NCI-H1092 (cell line): ENCODE measurements around the gene UBE2E3.
"Not testable (repeated sequence)": the region's sequence is repeated elsewhere in the genome, so short reads cannot be mapped to it uniquely, and the experiment has no call there.

Experiments
- DNase-seq: peaks from one replicate; lab custom pipeline; 2025; lab: John Stamatoyannopoulos, UW

The UBE2E3 gene

DNA sequence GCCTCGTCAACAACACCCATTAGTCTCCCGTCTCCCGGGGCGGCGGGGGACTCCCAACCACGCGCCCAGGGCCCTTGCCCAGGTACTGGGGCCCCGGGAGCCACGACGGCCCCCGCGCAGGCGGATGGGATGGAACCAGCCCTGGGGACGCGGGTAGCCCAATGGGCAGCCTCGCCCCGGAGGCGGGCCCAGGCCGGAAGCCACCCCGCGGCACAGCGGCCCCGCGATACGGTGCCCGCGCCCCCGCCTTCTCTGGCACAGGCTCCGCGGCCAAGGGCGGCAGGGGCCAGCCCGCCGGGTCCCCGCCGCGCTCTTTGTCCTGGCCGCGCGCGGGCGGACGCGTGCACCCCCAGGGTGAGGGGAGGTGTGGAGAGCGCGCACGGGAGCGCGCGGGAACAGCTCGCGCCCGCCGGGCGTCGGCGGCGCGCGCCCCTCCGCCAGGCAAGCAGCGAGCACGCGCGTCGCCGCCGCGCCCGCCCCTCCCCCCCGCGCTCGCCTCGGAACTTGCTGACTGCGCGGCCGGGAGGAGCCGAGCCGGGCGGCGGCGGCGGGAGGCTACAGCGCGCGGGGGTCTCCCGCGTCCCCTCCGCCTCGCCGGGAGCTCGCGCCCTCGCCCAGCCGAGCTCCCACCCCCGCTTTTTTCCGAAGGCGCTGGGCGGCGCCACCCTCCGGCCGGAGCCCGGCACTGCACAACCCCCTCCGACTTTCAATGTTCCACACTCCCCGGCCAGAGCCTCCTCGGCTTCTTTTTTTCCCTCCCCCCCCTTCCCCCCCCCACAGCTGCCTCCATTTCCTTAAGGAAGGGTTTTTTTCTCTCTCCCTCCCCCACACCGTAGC, at the start of gene UBE2E3:
Gene UBE2E3, plus strand, starts transcription at position 500 of the 837 bp plus-strand sequence. CDS start 1,438 bp downstream, outside the sequence.
- peak; percentile 68 for DNase-seq

DNA sequence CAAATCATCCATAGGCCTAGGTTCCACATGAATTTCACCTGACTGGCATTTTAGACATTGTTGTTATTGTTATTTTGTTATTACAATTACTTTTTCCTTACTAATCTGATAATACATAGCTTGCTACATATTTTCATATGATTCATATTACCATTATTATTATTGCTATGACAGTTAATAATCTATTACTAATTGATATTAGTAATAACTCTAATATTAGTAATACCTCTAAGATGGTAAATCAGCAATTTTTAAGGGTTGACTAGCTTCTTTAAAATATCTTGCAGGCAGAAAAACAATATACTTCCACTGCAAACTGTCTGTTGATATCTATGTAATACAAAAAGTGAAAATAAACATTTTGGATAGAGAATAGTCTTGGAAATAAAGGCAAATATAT, 48.6 kb upstream of the UBE2E3 start:
- no peak for DNase-seq

DNA sequence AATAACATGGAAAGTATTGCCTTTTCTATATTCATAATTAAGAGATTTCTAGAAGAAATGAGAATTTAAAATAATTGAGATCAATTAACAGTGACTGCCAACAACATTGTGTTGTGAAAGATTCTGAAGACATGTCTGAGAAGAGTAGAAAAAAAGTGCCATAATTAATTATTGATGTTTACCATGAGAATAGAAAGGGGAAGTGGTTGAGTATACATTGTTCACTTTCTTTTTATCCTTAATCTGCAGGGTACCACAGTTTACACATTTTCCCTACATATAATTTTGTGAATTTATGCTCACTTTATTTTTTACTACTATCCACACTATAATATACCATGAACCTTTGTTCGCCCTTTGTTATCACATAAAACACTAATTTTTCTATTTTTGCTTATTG, 47.1 kb upstream of the UBE2E3 start:
- no peak for DNase-seq

DNA sequence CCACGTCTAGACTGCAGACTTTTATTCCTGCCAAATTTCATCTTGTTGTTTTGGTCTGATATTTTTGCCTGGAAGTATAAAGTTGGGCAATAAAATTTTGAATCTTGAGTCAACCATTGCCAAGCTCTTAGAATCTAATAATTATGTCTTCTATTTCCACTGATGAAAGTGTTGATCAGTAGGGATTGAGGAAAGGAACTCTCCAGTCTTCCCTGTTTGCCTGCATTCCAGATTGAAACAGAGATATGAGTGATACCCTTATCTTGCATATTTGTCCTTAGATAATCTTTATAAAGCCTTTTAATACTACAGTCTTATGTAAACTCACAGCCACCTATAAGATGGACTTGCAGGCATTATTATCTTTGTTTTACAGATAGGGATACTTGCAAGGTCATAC, 45.5 kb upstream of the UBE2E3 start:
- DNase-seq, result no peak

DNA sequence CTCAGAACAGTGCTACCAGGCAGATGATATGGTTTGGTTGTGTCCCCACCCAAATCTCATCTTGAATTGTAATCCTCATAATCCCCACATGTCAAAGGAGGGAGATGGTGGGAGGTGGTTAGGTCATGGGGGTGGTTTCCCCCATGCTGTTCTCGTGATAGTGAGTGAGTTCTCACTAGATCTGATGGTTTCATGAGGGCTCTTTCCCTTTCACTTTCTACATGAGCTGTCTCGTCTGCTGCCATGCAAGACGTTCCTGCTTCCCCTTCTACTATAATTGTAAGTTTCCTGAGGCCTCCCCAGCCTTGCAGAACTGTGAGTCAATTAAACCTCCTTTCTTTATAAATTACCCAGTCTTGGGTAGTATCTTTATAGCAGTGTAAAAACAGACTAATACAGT, 42.9 kb upstream of the UBE2E3 start:
- not testable (repeated sequence) for DNase-seq

DNA sequence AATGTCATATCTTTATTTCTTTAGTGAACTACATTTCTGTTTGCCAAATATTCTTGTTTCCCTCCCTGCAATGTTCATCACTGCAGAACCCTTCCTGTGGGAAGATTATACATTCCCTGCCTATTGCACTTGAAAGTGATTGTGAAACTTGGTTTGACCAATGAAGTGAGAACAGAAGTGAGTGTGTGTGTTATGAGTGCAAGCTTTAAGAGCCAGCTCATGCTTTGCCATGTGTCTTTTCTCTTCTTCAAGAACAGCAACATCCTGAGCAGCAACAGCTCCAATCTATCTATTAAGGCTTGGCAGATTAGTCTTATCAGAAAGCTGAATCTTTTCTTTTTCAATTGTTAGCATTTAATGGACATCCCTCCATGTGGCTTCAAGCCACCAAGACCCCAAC, 42.0 kb upstream of the UBE2E3 start:
- DNase-seq, result no peak

DNA sequence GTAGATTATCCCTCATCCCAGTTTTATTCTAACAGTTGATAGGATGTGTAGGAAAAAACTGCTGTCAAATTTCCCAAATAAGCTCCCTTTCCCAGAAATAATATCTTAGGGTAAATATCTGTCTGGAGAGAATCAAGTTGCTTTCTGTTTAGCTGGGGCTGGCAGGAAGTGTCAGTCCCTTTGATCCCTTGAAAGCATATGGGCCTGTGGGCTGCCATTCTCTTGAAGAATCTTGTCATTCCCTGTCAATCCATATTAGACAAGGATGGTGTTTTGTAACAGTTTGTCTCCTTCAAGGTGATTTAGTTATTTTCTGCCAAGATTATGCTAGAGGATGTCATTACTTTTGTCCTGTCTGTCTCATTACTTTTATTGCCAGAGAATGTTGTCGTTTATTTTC, 37.1 kb upstream of the UBE2E3 start:
- DNase-seq, result no peak

DNA sequence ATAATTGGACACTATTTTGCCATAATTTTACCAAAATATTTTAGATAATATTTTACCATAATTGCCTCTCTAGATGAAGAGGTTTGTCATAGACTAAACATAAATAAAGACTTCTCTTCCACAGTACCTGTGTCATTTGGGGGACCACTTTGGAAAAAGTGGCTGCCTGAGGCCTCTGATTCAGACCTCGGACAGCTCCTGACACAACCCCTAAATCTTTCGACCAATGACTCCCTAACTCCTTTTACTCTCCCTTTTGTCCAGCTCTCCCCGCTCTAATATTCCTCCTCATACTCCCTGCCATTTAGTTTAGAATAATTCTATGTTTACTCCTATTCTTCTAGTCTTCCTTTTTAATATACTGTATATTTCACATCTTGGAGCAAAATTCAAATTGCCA, 36.0 kb upstream of the UBE2E3 start:
- no peak for DNase-seq

DNA sequence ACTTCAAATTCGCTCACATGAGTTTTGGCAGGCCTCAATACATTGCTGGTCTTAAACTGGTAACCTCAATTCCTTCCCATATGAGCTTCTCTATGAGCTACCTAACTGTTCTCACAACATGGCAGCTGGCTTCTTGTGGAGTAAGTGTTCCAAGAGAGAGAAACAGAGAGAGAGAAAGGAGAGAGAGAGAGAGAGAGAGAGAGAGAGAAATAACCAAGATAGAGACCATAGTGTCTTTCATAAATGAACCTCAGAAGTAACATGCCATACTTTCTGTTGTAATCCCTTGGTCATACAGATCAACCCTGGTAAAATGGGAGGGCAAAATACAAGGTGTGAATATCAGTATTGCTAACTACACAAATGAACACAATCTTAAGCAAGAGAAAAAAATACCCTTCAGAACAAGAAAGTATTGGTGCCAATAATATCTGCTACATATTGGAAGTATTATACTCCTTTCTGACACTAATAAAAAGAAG, 33.2 kb upstream of the UBE2E3 start:
- no peak for DNase-seq

DNA sequence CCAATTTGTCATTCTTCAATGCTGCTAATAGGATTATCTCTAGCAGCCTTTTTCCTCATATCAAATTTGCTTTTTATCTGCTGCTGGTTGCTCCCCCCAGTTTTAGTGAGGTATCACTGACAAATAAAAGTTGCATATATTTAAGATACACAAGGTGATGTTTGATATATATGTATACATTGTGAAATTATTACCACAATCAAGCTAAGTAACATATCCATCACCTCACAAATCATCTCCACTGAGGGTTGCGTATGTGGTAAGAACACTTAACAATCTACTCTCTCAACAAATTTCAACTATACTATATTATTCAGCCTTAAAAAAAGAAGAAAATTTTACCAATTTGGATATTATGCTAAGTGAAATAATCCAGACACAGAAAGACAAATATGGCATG, 30.5 kb upstream of the UBE2E3 start:
- no peak for DNase-seq

DNA sequence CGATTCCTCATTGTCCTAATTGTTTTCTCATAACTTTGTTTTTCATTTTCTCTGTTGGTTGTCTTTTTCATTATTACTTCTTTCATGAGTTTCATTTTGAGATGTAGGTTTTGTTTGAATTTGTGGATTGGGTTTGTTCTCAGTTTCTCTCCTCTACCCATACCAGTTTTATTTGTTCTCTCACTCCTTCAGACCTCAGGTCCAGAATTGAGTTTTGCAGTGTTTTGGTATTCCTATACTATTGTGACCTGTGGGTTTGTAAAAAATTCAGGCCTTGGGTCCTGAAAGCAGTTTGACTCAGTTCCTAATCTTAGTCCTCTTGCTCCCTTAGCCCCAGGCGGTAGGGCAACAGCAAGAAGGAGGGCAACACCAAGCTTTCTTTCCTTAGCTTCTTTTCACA, 28.3 kb upstream of the UBE2E3 start:
- no peak for DNase-seq

DNA sequence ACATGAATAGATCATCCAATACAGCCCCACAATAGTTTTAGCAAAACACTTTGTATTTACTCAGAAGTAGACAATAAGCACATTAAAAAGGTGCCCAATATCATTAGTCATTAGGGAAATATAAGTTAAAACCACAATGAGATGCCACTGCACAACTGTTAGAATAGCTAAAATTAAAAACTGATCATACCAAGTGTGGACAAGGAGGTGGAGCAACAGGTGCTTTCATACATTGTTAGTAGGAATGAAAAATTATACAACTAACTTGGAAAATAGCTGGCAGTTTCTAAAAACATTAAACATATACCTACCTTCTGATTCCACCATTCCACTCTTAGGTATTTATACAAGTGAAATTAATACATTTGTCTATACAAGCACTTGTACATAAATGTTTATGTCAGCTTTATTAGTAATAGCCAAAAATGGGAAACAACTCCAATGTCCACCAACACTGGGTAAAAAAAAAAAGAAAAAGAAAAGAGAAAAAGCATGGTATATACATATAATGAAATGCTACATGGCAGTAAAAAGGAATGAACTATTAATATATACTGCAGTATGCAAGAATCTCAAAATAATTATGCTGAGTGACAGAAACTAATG, 27.6 kb upstream of the UBE2E3 start:
- DNase-seq, result no peak

DNA sequence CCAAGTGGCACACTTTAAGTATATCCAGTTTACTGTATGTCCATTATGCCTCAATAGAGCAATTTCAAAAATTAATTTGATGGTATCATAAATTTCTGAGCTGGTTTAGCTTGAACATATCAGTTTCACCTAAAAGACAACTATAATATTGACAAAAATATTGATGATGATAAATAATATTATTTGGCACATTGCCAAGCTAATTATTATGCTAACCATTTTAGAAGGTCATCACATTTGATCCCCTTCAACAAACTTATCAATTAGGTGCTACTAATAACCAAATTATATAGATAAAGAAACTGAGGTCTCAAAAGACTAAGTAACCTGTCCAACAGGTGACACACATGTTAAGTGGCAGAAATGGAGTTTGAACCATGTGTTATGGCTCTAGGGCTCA, 26.9 kb upstream of the UBE2E3 start:
- no peak for DNase-seq

DNA sequence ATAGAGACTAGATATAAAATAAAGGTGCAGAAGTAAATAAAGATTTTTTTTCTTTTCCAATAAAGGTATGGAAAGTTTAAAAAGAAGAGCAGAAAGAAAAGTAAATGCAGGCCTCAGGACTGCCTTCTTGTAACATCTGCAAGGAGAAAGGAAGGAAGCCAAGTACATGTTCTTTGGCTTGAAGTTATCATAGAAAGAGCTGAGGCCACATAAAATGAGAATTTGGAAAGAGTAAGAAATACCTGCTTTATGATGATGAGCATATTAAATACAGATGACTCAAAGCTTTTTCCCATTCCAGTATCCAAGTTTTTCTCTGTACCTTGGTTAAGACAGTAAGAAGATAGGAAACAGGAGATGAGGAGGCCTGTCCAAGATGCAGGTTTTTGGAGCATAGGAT, 25.3 kb upstream of the UBE2E3 start:
- DNase-seq, result no peak

DNA sequence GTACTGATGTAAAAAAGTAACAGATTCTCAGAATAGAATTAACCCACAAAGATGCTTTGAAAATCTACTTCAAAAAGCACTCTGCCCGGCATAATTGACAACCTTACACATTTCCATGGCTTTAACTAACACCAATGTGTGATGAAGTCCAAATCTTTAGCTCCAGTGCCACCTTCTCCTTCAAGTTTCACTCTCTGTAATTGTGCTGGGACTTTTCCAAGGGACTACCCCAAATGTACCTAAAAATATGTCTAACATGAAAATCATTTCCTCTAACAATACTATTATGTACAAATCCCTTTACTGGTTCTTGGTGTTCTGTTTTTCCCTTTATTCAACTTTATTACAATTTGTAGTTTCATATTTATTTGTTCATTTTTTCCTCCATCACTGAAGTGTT, 20.6 kb upstream of the UBE2E3 start:
- DNase-seq, result no peak

DNA sequence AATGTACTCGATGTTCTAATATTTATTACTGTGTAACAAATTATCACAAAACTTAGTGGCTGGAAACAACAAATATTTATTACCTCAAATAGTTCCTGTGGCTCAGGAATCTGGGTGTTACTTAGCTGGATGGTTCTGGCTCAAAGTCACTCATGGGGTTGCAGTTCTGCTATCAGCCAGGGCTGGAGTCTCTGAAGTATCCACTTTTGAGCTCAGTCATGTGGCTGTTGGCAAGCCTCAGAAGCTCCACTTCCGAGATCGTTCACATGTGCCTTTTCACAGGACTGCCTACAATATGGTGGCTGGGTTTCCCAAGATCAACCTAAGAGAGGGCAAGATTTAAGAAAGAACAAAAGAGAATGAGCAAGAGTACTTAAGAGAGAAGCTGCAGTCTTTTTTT, 19.4 kb upstream of the UBE2E3 start:
- DNase-seq, result no peak

DNA sequence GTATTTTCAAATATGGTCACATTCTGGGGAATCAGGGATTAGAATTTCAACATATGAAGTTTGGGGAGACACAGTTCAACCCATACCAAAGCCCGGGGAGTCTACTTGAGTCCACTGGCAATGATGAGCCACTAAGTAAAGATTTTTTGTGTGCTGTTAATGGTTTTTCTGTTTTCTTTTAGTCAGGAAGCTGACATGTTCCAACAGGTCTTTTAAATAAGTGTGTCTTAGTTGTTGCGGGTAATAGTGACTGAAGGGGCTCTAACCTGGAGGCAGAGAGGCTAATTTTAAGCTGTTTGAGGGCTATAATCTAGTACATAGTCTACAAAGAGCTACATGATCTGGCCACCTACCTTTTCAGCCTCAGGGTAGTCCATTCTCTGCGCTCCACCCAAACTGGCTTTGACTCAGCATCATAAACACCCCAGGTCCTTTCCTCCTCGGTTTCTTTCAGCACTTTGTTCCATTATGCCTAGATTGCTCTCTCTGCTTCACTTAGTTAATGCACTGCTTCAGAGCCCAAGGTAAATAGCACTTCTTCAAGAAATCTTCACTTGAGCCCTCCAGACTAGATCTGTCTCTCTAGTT, 17.6 kb upstream of the UBE2E3 start:
- no peak for DNase-seq

DNA sequence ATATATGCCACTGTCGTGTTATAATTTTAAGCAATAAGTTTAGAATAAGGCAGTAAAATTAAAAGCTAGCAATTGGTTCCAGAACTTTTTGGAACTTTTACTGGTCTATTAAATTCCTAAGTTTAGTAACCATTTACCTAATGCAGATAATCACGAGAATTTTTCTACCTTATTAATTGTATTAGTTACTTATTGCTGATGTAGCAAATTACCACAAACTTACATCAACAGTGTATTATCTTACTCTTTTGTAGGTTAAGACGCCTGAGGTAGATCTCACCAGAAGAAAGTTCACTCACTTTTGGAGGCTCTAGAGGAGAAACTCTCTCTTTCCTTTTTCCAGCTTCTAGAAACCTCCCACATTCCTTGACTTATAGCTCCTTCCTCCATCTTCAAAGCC, 14.0 kb upstream of the UBE2E3 start:
- DNase-seq, result no peak

DNA sequence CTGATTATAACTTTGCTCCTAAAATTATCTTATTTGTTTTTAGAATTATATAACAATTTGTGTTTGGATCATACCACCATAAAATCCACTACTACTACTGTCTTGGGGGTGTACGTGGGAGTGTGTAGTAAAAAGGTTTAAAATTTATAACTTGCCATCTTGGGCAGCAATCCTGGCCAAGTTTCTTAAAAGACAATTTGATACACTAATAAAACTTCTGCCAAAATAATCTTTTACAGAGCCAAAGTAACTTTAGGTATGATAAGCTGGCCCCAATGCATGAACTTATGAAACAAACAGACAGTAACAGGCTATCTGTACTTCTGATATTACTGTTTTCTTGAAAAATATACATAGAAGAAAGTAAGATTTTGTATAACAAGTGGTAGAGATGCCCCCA, 11.3 kb upstream of the UBE2E3 start:
- DNase-seq, result no peak

DNA sequence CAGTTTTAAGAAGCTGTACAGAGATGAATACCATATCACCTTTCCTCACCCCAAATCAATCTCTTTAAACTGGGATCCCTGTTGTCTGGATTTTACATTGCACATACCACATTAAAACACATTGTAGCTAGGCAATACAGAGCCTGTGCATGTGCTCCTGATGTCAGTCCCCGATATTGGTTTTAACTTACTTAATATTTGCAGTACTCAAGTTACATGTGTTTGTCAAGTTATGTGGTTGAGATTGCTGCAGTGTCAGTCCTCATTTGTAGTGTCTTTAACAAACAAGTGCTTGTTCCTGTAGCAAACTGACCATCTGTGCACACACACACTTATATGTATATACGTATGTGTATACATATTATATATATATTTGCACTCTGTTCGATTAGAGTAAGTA, 10.4 kb upstream of the UBE2E3 start:
- DNase-seq, result no peak

DNA sequence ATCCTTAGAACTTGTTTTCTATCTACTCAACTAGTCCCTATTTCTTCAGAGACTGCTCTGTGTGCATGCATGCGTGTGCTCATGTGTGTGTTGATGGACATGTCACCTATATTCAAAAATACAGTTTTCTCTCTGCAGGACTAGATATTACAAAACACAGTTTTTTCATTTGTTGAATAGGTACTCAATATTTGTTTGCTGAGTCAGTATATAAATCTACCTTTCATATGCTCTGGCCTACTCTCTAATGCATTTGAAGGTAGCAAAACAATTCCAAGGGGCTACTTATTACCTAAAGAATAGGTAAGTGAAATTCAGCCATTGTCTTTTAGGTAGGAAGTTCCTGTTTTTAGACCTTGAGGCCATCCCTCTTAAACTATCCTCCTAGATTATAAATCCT, 8.6 kb upstream of the UBE2E3 start:
- no peak for DNase-seq

DNA sequence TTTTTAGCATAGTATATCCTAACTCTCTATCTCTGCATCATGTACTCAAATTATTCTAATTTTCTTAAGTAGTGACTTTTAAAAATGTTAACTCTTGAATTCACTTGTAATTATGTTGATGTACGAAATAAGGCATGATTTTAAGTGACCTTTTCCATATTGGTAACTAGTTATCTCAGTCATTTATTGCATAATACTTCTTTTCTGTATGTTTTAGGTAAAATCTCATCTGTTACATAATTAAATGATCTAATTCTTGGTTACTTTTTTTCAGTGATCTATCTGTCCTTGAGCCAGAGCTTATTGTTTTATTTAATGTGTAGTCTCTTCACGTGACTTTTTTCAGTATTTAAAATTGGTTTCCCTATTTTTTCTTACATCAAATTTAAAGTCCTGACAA, 4.8 kb upstream of the UBE2E3 start:
- no peak for DNase-seq
